Lower leg skin (tissue), 4 donors: Measurements from ENCODE around the gene SLC2A8. TPM values are rescaled to one million over a fixed set of nuclear protein-coding genes. Genes with fewer than 3 reads are reported as not detected.

Experiments
- DNase-seq, 2 donors: peaks; one replicate each; pipeline ENCODE4 v3.0.0-alpha.2; 2019; ENCODE audit warnings: low spot score in 2 of 2
- H3K4me3 ChIP-seq: fragments of 200-600 bp; sonication (generic); 2 replicates; pipeline ENCODE4 v1.5.1; 2017; ENCODE audit warnings: mild to moderate bottlenecking, low read depth; ENCODE audit not compliant: poor library complexity, severe bottlenecking
- CTCF ChIP-seq, 3 donors: fragments of 450-650 bp; IDR thresholded peaks; one replicate each; pipeline ENCODE4 v1.5.1; 2016; ENCODE audit warnings: antibody characterized with exemption in 3 of 3, mild to moderate bottlenecking in 3 of 3, moderate library complexity in 2 of 3
- POLR2A ChIP-seq, 2 donors: fragments of 450-650 bp; IDR thresholded peaks; one replicate each; pipeline ENCODE4 v1.6.1; 2016 to 2017; ENCODE audit warnings: antibody characterized with exemption in 2 of 2, mild to moderate bottlenecking in 1 of 2, moderate library complexity in 1 of 2
- WGBS, 2 donors: methylation state at CpG; one replicate each; pipeline ENCODE4 v1.1.5; 2018; 5-methylcytosine and 5-hydroxymethylcytosine counted together
- intact Hi-C: fragments of 100-400 bp; cut with DNase I; formaldehyde crosslinking; loops from one replicate; pipeline ENCODE4 v1.15.0; 2023; ENCODE audit warnings: low total_unique reads
- total RNA-seq, 4 donors: library from RNA; depleted of rRNA; stranded (reverse); fragments of >200 nt; gene quantifications; one replicate each; pipeline ENCODE4 v1.1.0, GENCODE V29; 2016

SLC2A8 gene
- total RNA-seq, 4 donors from 2014 or later, result 17.6 to 28.7 (median 23.6) TPM

GRCh38 chr9:127418037-127418471 lies 21.1 kb downstream of the SLC2A8 start:
- no peak overlapping the region for H3K4me3 ChIP-seq
- 58 to 68% methylated on average over 12 of the region's 12 CpGs for WGBS, 2 donors
- TF ChIP-seq POLR2A (IDR thresholded peaks at IDR 0.05), result no peak
- TF ChIP-seq CTCF (IDR thresholded peaks at IDR 0.05), result no peak
- intact Hi-C loops, result no loop called here
- no peak for DNase-seq

- intact Hi-C loops, result no loop called here
- TF ChIP-seq POLR2A (IDR thresholded peaks at IDR 0.05) (no peak), CTCF (IDR thresholded peaks at IDR 0.05) (no peak)
- WGBS, 2 donors, result 85 to 93% methylated on average over 6 of the region's 6 CpGs
- no peak for DNase-seq
- H3K4me3 ChIP-seq, result no peak overlapping the region
Measured at GRCh38 chr9:127419348-127419747, 22.4 kb downstream of the SLC2A8 start.

- WGBS, 2 donors, result 88 to 92% methylated on average over 7 of the region's 7 CpGs
- intact Hi-C loops, result no loop called here
- no peak for DNase-seq
- no peak for TF ChIP-seq POLR2A (IDR thresholded peaks at IDR 0.05)
- TF ChIP-seq CTCF (IDR thresholded peaks at IDR 0.05), result no peak
- no peak overlapping the region for H3K4me3 ChIP-seq
Measured at GRCh38 chr9:127421057-127421456, 24.1 kb downstream of the SLC2A8 start.

DNA sequence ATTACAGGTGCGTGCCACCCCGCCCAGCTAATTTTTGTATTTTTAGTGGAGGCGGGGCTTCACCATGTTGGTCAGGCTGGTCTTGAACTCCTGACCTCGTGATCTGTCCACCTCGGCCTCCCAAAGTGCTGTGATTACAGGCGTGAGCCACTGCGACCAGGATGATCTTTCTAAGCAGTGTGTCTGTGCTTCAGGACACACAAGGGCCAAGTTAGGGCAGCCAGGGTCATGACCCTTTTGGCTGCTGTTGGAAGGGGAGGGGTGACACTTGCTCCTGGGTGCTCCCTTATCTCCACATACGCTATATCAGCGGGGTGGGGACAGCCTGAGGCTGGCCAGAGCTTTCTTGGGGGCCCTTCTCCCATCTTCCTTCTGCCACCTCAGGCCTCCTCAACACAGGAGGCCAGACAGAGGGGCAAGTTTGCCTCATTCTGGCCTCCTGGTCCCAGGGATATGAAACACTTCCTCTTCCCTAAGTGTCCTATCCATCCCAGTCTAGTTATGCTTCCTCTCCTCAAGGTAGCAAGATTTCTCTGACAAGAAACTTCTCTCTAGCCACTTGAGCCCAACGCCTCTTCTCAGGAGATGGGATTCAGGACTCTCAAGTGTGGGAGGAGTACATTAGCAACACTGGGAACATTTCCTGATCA lies 25.3 kb downstream of the SLC2A8 start:
- no peak overlapping the region for H3K4me3 ChIP-seq
- TF ChIP-seq POLR2A (IDR thresholded peaks at IDR 0.05), result no peak
- no peak for DNase-seq
- 89 to 93% methylated on average over 10 of the region's 10 CpGs for WGBS, 2 donors
- intact Hi-C loops, result no loop called here

DNA sequence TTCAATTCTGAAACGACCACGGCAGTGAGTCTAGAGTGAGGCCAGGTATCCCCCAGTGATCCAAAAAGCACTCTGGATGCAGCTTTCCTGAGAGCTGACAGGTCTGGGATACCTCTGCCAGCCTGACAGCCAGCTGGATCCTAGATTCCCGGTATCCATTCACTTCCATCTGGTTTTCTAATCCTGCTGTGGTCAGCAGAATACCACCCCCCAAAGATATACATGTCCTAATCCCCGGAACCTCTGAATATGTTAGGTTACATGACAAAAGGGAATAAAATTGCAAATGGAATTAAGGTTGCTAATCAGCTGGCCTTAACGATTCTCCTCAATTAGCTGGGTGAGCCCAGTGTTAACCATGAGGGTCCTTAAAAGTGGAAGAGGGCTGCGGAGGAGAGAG lies 25.8 kb downstream of the SLC2A8 start:
- 63% methylated on average over 6 of the region's 6 CpGs for WGBS, 2 donors
- intact Hi-C loops, result no loop called here
- TF ChIP-seq POLR2A (IDR thresholded peaks at IDR 0.05), result no peak
- TF ChIP-seq CTCF (IDR thresholded peaks at IDR 0.05), result no peak
- no peak overlapping the region for H3K4me3 ChIP-seq
- no peak for DNase-seq

GRCh38 chr9:127423476-127423933 lies 26.5 kb downstream of the SLC2A8 start:
- intact Hi-C loops, result no loop called here
- WGBS, 2 donors, result 1% methylated on average over 9 of the region's 9 CpGs

More at GRCh38 chr9:127423476-127423933, 26.5 kb downstream of the SLC2A8 start:
- peak overlapping the region; percentile 86 for H3K4me3 ChIP-seq
- no peak for DNase-seq
- no peak for TF ChIP-seq POLR2A (IDR thresholded peaks at IDR 0.05)
- no peak for TF ChIP-seq CTCF (IDR thresholded peaks at IDR 0.05)
